Kidney glomerular epithelial cell (primary cell): Measurements from ENCODE around the gene ADGRG2.
"Not testable (repeated sequence)": the region's sequence is repeated elsewhere in the genome, so short reads cannot be mapped to it uniquely, and the experiment has no call there.

Experiments
- DNase-seq: peaks from one replicate; lab custom pipeline; 2025; lab: John Stamatoyannopoulos, UW

The ADGRG2 gene

DNA sequence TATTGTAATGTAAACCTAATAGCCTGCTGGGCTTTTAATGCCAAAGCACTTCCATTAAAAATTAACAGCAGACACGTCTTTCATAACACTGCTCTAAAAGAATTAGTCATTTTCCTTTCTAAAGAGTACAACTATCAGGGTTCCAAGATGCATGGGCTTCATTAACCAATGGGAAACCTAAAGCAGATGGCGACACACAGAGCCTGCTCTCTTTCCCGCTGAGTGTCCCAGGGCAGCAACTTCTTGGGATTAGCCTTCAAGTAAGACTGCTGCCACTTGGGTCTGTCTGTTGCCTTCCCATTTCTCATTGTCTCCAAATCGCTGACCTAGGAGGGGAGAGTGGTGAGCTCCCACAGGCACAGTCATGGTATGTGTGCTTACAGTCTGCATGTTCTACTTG lies 124.4 kb downstream of the ADGRG2 start:
- peak; percentile 15 for DNase-seq

DNA sequence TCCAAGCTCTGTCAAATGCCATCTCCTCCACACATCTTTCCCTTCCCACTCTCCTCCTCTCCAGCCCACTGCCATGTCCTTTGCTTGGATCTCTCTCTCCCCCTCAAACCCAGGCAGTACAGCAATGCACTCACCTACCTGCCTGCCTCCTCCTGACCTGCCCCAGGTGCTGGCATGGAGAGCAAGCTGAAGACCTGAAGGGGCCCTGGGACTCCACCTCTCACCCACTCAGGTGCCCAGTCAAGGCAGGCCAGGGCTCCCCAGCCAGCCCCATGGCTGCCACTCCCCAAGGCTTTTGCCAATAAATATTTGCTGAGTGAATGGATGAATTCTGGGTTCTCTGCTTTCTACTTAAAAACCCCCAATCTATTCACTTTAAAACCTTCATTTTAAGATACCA lies 125.7 kb downstream of the ADGRG2 start:
- no peak for DNase-seq

DNA sequence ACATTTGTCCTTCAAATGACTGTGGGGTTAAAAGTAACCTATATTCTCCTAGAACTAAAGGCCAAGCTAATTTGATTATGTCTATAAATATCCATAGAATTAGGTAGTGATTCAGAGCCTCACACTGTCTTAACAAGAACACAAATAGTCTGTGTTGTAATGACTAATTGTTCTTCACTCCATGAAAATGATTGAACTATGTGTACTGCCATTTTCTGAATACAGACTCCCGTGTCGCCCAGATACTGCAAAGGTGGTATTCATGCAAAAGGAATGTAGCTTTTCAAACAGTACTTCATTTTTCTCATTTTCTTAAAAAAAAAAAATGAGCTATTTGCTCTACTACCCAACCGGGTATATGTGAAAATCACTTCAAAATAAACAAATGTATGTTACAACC lies 127.0 kb downstream of the ADGRG2 start:
- peak; percentile 21 for DNase-seq

DNA sequence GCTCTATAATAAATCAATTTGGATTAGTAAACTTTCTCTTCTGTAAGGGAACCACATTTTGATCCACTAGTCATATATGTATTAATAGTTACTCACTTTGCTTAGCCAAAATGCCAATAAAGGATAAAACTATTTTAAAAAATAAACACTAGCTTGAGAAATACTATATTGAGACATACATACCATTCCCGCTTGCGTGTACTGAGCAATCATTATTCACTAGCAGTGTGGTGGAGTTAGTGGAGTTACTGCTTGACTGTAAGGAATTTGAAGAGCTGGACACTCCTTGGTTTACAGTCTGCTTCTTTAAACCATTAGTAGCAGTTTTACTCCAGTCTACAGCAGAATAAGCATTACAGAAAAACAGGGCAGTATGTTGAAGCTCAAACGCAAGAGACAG lies 127.6 kb downstream of the ADGRG2 start:
- DNase-seq: peak; percentile 32

DNA sequence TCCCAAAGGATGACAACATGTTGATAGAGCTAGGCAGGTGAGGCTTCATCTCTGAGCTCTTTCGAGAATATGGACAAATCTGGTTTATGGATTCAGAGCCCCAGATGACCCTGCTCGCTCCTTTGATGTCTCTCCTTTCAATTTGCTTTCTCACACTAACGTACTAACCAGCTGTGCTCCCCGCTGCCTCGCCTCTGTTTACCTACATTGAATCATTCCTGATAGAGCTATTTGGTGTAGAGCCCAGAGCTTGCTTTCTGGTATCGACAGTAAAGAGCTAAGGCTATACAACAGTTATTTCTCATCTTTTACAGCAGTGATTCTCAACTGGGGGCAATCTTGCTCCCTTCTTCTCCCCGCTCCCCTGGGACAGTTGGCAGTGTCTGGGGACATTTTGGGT lies 129.4 kb downstream of the ADGRG2 start:
- no peak for DNase-seq

DNA sequence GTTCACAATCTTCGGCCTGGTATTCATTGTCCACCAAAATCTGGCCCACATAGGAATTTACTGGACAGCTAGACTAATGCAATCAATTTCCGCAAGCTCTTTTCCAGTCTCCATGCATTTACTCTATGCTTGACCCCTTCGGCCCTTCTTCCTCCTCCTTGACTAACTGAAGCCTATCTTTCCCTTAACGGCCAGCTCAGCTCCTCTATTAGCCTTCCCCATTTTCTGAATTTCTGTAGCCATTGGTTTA lies 137.2 kb downstream of the ADGRG2 start:
- DNase-seq: no peak

DNA sequence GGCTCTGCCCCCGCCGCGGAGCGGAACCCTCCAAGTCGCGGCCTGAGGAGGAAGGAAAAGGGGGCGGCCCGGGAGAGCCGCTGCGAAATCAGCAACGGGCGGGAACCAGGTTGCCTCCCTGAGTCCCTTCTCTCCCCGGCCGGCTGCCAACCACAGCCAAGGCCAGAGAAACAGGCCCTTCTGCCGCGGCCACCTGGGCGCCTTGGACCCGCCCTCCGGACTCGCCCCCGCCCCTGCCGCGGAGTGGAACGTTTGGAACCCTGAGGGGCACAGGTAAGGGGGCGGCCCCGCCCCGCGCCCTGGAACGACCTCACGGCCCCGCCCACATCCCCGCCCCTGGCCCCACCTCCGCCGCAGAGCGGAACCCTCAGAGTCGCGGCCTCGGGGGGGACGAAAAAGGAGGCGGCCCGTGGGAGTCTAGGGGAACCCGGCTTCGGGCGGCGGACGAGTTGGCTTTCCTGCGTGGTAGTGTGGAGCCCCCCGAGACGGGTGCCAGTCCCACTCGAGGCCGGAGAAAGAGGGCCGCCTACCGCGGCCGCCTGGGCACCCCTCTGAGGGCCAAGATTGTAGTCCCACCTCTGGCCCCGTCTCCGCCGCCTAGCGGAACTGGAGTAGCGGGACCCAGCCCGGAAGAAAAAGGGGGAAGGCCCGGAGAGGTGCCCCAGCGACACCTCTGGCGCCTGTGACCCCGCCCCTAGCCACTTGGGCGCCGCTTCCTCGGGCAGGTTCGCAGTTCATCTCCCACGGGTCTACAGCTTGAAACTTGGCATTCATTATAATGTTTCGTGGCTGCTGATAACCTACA lies 137.7 kb downstream of the ADGRG2 start:
- DNase-seq: peak; percentile 57

DNA sequence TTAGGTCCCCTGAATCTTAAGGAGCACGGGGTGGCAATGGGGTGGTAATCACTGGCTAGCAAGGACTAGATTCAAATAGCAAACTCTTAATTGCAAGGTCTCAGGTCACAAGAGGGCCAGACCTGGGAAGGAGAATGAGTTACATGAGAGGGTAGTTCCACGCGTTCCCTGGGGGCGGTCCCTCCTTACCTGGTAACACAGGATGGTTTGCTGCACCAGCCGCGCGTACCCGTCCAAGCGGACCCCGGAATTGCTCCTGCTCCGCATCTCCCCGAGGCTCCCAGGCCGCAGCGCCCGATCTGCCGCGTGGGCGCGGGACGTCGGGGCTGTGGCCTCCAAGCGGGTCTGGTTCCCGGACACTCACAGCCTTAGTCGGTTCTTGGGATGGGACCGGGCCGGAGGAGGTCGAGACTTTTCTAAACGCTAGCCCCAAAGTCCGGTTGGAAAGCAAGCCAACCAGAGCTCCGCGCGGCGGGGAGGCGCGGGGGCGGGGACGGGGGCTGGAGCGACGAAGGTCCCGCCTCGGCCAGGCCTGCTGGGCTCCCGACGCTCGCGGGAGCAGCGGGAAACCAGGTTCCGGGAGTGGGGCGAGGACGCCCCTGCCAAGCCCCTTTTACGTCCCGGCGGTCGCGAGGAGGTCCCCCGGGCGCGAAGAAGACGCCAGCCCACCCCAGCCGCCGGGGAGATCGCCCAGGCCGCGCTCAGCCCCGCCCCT lies 138.4 kb downstream of the ADGRG2 start, which contains the start of gene PHKA2:
PHKA2 (minus strand) TSS at position 449 of the 715 bp plus-strand sequence; CDS start at position 267, 182 bp downstream.
- peak; percentile 12 for DNase-seq

DNA sequence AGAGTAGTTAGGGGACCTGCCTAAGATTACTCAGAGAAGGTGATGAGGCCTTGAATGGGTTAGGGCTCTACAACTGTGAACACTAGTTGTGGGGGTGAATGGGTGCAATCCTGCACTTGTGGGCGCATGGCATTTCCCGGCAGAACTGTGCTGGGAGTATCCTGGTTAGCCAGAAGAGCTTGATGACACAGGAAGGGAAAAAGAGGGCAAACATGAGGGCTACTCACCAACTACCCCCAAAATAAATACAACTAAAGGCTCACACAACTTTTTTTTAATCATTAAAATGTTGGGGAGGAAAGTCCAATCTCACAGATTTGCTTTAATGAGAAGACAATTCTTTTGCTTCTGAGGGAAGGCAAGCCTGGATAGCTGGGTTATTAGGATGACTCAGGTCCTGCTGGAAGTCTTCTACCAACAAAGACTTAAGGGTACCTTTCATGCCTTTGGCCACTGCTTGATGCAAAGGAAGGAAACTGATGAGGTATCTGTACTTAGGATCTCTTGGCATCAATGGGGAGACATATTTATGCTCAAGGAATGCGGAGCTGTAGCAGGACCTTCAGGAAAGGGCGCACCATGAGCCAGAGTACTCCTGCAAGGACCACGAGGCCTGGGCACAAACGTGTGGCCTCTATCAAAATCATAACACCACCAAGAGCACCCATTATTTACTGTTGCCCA lies 141.0 kb downstream of the ADGRG2 start:
- DNase-seq: no peak

DNA sequence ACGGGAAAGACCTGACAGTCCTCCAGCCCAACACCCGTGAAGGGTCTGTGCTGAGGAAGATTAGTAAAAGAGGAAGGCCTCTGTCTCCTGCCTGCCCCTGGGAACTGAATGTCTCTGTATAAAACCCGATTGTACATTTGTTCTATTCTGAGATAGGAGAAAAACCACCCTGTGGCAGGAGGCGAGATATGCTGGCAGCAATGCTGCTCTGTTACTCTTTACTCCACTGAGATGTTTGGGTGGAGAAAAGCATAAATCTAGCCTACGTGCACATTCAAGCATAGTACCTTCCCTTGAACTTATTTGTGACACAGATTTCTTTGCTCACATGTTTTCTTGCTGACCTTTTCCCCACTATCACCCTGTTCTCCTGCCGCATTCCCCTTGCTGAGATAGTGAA lies 142.0 kb downstream of the ADGRG2 start:
- DNase-seq: not testable (repeated sequence)

DNA sequence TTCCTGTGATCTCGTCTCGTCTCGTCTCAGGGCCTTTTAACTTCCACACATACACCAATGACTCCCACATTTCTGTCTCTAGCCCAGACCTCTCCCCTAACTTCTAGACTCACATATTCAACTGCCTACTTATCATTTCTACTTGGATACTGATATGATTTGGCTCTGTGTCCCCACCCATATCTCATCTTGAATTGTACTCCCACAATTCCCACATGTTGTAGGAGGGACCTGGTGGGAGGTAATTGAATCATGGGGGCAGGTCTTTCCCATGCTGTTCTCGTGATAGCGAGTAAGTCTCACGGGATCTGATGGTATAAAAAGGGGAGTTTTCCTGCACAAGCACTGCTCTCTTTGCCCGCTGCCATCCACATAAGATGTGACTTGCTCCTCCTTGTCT lies 147.3 kb downstream of the ADGRG2 start:
- DNase-seq: no peak

DNA sequence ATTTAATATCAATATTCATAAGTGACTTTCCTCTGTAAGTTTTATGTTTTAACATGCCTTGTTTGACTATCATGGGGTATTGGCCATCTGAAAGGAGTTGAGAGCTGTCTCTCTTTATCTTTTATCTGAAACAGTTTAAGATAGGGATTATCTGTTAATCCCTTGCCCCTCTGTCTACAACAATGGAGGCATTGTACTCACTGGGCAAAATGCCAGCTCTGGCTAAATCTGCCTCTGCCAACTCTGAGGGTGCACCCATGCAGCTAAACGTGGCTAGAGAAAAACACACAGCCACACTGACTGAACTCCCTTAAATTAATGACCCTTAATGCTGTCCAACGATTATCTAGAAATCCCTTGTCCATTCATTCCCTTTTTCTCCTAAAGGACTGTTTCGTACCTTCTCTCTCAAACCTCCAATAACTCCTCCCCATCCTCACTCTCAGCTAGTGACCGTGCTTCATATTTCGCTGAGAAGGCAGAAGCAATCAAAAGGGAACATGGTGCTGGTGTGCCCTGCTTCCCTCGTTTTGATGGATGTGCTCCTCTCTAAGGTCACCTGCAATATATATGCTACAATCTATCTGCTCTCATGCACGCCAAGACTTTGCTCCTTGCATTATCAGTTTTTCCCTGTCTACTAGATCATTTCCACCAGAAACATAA lies 148.6 kb downstream of the ADGRG2 start:
- DNase-seq: no peak

DNA sequence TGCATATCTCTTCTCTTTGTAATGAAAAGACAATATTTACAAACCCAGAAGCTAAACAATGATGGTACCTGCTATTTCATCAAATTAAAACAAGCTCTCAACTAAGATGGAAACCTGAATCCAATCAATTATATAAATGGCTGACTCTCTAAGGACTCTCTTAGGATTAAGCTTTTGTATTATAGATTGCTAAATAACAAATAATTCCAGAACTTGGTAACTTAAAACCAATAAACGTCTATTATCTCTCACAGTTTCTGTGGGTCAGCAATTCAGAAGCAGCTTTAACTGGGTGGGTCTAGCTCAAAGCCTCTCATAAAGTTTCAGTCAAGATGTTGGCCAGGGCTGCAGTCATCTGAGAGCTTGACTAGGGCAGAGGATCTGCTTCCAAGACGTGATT lies 150.8 kb downstream of the ADGRG2 start:
- no peak for DNase-seq

DNA sequence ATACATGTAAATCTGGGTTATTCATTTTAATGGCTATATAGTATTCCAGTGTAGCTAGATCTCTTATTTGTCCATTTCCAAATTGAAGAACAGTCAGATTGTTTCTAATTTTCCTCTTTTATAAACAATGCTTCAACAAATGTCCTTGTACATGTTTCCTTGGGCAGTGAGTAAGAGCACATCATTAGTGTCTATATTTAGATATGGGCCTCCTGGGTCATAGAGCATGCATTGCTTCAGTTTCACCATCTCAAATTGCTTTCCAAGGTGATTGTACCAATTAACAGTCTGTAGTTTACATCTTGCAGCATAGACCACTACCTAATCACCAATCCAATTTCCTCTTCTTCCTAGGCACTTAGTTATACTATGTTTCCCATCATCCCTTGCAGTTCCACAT lies 151.8 kb downstream of the ADGRG2 start:
- no peak for DNase-seq

DNA sequence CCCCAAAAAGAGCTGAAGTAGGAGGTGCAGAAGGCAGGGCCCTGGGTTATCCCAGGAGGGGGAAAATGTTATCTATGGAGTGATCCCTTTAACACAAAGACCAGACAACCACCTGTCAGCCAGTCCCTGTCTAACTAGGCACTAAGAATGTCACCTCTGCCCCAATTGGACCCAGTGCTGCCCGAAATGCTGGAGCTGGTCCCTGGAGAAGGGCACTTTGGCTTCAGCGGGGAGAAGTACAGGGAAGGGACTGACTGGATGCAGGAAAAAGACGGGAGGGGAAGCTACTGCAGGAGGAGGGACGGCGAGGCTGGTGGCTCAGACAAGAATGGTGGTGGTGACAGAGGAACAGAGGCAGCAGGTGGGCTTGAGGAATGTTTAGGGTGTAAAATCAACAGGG lies 155.6 kb downstream of the ADGRG2 start:
- no peak for DNase-seq

DNA sequence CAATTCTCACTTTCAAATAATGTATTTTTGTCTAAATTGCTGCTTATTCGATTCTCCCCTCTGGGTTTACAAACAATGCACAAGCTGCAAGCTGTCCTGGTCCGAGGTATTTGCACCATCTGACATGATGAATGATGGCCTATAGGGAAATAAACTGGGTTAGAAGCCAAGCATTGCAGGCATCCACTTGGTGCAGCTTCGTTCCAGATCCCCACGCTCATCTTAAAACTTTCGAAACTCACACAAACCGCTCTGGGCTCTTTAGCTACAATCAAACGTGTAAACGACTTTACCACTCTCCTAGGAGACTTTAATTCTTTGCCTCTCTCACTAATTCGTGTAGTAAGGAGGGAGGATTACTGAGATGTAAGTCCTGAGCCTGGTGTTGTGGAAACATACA lies 157.4 kb downstream of the ADGRG2 start:
- DNase-seq: no peak

DNA sequence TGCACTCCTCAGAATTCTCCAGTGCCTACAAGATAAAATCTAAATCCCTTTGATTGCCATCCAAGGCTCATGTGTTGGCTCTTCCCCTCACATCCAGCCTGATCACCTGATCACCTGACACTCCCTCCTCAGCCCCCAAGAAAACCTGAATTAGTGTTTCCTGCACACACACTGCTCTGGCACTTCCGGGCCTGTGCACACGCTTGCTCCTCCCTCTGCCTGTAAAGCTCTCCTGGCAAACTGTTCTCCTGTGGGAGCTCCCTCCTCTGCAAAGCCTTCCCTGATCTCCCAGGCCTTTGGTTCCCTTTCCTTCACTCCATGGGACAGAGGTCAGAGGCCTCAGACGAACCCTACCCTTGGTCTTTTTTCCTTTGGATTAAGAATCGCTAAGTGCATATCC lies 158.2 kb downstream of the ADGRG2 start:
- no peak for DNase-seq

DNA sequence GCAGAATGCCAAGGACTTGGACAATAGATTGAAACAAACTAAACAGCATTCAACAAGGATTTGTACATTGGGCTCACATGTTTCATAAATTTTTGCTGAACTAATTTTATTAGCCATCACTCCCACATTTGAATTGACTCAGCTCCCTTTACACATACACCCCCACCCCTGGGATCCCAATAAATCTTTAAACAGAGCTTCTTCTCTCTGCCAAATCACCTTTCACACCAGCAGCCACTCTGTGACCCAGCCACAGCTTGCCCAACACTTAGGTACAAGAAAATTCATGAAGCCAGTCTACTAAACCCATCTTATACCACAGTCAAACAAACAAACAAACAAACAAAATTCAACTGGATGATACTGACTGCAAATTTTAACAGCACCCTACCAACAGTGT lies 159.9 kb downstream of the ADGRG2 start:
- no peak for DNase-seq

DNA sequence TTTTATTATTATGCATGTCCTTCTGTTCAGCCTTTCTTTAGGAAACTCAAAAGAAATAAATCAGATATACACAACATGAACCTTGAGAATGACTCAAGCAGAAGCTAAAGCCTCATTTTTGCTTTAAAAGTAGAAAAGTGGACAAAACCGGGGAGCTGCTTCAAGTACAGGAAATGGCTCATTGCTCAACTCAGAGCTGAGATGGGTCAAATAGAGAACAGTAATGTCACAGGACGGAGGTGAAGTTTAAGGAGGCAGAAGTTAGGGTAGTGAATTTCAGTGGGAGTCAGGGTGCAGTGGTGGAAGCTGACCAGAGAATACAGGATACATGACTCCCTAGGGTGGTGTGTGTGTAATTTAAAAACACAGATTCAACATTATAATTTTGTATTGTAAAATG lies 160.6 kb downstream of the ADGRG2 start:
- DNase-seq: no peak

DNA sequence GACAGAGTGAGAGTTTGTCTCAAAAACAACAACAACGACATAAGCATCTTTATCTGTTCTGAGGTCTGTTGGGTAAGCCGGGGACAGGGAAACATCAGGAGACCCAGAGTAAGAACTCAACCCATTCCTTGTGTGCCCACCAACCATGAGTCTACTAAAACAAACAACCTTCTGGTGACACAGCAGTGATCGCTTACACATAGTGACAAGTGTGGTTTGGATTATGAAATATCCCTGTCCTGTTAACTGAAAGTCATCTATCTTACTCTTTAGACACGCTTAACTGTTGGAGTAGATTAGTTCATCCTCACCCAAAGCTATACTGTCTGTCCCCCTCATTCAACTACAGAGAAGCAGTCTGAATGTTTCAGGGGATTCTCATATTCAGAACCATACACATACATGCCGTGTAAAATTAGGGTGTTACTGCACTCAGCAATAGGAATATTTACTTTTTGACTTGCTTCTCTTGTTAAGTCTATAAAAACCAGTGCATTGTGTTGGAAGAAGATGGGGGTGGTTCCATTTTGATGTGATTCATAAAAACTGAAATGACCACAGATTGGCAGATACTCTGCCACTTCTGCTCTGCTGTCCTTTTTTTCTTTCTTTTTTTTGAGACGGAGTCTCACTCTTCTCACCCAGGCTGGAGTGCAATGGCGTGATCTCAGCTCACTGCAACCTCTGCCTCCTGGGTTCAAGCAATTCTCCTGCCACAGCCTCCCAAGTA lies 165.8 kb downstream of the ADGRG2 start:
- DNase-seq: no peak

DNA sequence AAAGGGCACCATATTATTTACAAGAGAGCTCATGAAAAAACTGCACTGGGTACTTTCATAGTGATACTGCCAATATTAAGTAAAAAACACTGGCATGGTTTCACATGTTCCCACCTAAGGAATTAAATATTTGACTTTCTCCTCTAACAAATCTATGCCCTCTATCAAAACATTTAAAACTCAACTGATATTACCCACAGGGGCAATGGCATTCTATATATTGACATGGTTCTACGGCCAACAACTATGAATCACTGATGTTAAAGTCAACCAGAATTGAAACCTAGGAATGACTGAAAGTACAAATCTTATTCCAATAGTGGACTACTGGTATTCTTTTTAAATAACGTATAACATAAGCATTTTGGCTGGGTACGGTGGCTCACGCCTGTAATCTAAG lies 166.6 kb downstream of the ADGRG2 start:
- DNase-seq: no peak

DNA sequence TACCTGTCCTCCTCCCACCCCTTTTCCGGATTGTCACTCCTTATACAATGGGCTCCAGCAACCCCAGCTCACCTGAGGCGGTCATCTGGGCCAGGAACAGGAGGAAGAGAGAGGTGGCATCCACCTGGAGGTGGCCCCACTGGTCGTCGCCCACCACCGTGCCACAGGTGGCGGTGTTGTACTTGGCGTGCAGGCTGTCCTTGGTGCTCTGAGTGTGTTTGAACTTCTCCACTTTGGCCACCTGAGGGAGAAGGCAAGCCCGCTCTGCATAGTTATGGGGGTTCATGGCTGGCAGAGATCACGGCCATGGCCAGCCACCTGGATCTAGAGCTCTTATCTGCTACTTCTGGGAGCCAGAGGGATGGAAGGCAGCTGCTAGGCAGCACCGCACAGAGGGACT lies 171.2 kb downstream of the ADGRG2 start:
- DNase-seq: no peak
